Measurements from ENCODE around the gene LRRC66. TPM values are rescaled to one million over a fixed set of nuclear protein-coding genes. Genes with fewer than 3 reads are reported as not detected.

Gene LRRC66
- polyA plus RNA-seq, 1 donor from 2014 or later = 0.45 TPM

- no peaks in the 10 kb centered on the region for H3K9me2 ChIP-seq (ENCODE audit: insufficient read depth, low read length)
- H2AFZ ChIP-seq (ENCODE audit: low read depth, low read length) = no peak overlapping the region
- H3F3A ChIP-seq (ENCODE audit: insufficient read depth, low read length, poor library complexity, severe bottlenecking) = no peaks in the 10 kb centered on the region
- no peak overlapping the region for H3K9ac ChIP-seq (ENCODE audit: low read length)
- H3K36me3 ChIP-seq (ENCODE audit: insufficient read depth, low read length) = peaks cover 8% of the 10 kb centered on the region
- no peak overlapping the region for H3K4me2 ChIP-seq (ENCODE audit: low read length)
- H3K27me3 ChIP-seq (ENCODE audit: insufficient read depth, low read depth, low read length) = no peaks in the 10 kb centered on the region
- TF ChIP-seq POLR2AphosphoS5 (IDR thresholded peaks at IDR 0.05) (no peak), RAD21 (conservative IDR thresholded peaks at IDR 0.05) (no peak)
- no peaks in the 10 kb centered on the region for H4K20me1 ChIP-seq (ENCODE audit: insufficient read depth)
- H3K9me3 ChIP-seq (ENCODE audit: low read length) = no peaks in the 10 kb centered on the region
- H3K27ac ChIP-seq (ENCODE audit: low read length) = no peak overlapping the region
- no peak overlapping the region for H3K4me3 ChIP-seq (ENCODE audit: low read length)
- H3K79me2 ChIP-seq (replicated peaks; ENCODE audit: insufficient read depth, low read length) = no peaks in the 10 kb centered on the region
Observed at GRCh38 chr4:52014903-52015302, 5.3 kb downstream of the LRRC66 start.

DNA sequence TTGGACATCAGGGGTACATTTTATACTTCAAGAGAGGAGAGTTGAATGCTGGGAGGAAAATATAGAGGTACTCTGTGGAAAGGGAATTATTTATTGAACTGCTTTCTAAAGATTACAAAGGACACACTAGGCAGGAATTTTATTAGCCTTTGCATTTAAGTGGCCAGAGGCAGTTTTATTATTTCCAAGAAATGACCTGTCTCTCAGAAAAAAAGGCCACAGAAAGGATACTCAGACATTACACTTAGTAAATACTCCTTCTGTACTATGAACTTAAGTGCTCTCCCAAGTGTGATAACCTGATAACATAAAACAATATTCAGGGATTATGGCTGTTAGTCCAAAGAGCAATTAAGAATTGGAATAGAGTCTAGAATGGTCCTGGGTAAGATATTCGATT lies 7.5 kb downstream of the LRRC66 start:
- H3K36me3 ChIP-seq (ENCODE audit: insufficient read depth, low read length) = peaks cover 4% of the 10 kb centered on the region
- H3K9ac ChIP-seq (ENCODE audit: low read length) = no peak overlapping the region
- H3K4me3 ChIP-seq (ENCODE audit: low read length) = no peak overlapping the region
- H3K27ac ChIP-seq (ENCODE audit: low read length) = no peak overlapping the region
- H3K9me2 ChIP-seq (ENCODE audit: insufficient read depth, low read length) = no peaks in the 10 kb centered on the region
- no peaks in the 10 kb centered on the region for H3K27me3 ChIP-seq (ENCODE audit: insufficient read depth, low read depth, low read length)
- H3K79me2 ChIP-seq (replicated peaks; ENCODE audit: insufficient read depth, low read length) = no peaks in the 10 kb centered on the region
- TF ChIP-seq POLR2AphosphoS5 (IDR thresholded peaks at IDR 0.05) (no peak), SMC3 (conservative IDR thresholded peaks at IDR 0.05; ENCODE audit: poor library complexity) (no peak)
- H3K4me2 ChIP-seq (ENCODE audit: low read length) = no peak overlapping the region
- no peaks in the 10 kb centered on the region for H3K9me3 ChIP-seq (ENCODE audit: low read length)
- H3F3A ChIP-seq (ENCODE audit: insufficient read depth, low read length, poor library complexity, severe bottlenecking) = no peaks in the 10 kb centered on the region
- H2AFZ ChIP-seq (ENCODE audit: low read depth, low read length) = no peak overlapping the region
- no peaks in the 10 kb centered on the region for H4K20me1 ChIP-seq (ENCODE audit: insufficient read depth)

DNA sequence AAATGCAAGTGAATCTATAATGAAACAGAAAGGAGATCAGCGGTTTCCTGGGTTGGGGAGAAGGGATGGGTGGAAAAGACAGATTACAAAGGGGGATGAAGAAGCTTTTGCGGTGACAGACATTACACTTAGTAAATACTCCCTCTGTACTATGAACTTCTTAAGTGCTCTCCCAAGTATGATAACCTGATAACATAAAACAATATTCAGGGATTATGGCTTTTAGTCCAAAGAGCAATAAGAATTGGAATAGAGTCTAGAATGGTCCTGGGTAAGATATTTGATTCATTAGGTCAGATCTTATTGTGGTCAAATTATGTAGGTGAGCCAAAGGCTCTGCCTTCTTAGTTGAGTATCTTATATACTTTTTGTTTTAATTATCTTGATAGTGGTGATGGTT lies 9.2 kb downstream of the LRRC66 start:
- Histone ChIP-seq H3K27me3 (ENCODE audit: insufficient read depth, low read depth, low read length) (no peaks in the 10 kb centered on the region), H3K27ac (ENCODE audit: low read length) (no peak overlapping the region), H2AFZ (ENCODE audit: low read depth, low read length) (no peak overlapping the region), H3K9me3 (ENCODE audit: low read length) (no peaks in the 10 kb centered on the region), H3K9ac (ENCODE audit: low read length) (no peak overlapping the region), H3K9me2 (ENCODE audit: insufficient read depth, low read length) (no peaks in the 10 kb centered on the region), H3K79me2 (replicated peaks; ENCODE audit: insufficient read depth, low read length) (no peaks in the 10 kb centered on the region), H4K20me1 (ENCODE audit: insufficient read depth) (no peaks in the 10 kb centered on the region), H3K4me2 (ENCODE audit: low read length) (no peak overlapping the region), H3K36me3 (ENCODE audit: insufficient read depth, low read length) (peaks cover 4% of the 10 kb centered on the region), H3K4me3 (ENCODE audit: low read length) (no peak overlapping the region), H3F3A (ENCODE audit: insufficient read depth, low read length, poor library complexity, severe bottlenecking) (no peaks in the 10 kb centered on the region)
- TF ChIP-seq REST (IDR thresholded peaks at IDR 0.05; ENCODE audit: borderline replicate concordance) (no peak), EZH2 (IDR thresholded peaks at IDR 0.05; ENCODE audit: borderline replicate concordance, insufficient read depth, low read length, poor library complexity, severe bottlenecking) (no peak), POLR2AphosphoS5 (IDR thresholded peaks at IDR 0.05) (no peak), EP300 (conservative IDR thresholded peaks at IDR 0.05; ENCODE audit: poor library complexity, severe bottlenecking) (no peak), TAF1 (IDR thresholded peaks at IDR 0.05; ENCODE audit: low read depth) (no peak), RAD21 (conservative IDR thresholded peaks at IDR 0.05) (no peak), MXI1 (conservative IDR thresholded peaks at IDR 0.05; ENCODE audit: poor library complexity, severe bottlenecking) (no peak), SMC3 (conservative IDR thresholded peaks at IDR 0.05; ENCODE audit: poor library complexity) (no peak)
- TF ChIP-seq, protein P1, sequence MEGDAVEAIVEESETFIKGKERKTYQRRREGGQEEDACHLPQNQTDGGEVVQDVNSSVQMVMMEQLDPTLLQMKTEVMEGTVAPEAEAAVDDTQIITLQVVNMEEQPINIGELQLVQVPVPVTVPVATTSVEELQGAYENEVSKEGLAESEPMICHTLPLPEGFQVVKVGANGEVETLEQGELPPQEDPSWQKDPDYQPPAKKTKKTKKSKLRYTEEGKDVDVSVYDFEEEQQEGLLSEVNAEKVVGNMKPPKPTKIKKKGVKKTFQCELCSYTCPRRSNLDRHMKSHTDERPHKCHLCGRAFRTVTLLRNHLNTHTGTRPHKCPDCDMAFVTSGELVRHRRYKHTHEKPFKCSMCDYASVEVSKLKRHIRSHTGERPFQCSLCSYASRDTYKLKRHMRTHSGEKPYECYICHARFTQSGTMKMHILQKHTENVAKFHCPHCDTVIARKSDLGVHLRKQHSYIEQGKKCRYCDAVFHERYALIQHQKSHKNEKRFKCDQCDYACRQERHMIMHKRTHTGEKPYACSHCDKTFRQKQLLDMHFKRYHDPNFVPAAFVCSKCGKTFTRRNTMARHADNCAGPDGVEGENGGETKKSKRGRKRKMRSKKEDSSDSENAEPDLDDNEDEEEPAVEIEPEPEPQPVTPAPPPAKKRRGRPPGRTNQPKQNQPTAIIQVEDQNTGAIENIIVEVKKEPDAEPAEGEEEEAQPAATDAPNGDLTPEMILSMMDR (IDR thresholded peaks at IDR 0.05; ENCODE audit: poor library complexity, severe bottlenecking) = no peak
